ENCODE data around the gene ERVV-1. TPM values are rescaled to one million over a fixed set of nuclear protein-coding genes. Genes with fewer than 3 reads are reported as not detected.

Gene ERVV-1
- total and polyA plus RNA-seq, 4 donors, result 0.12 TPM; not detected in 3

DNA sequence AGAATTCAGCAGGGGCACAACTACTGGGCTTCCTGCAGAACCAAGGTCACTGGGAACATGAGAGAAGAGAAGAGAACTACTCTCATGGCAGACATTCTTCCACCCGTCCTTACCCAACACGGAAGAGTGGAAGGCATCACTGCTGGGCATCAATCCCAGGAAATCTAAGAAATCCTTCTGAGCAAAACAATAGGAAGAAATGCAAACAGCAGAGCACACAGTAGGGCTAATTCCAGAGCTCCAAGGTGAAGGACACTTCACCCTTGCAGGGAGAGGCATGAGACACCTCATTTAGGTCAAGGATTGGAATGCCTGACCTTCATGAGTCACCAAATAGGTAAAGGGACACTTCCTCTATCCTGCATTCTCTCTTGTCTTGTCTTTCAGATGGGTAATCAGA is 33.7 kb downstream of the ERVV-1 start:
- Histone ChIP-seq H3K4me3 (ENCODE audit: low read depth, low read length) (no peak overlapping the region), H3K27ac (ENCODE audit: low read depth, low read length) (no peak overlapping the region), H3K36me3 (ENCODE audit: control insufficient read depth, insufficient read depth, low read length) (no peaks in the 10 kb centered on the region), H3K9me3 (ENCODE audit: control insufficient read depth, insufficient read depth, low read length) (no peaks in the 10 kb centered on the region), H3K4me1 (ENCODE audit: control insufficient read depth, insufficient read depth, low read length) (no peaks in the 10 kb centered on the region), H3K27me3 (ENCODE audit: control insufficient read depth, insufficient read depth, low read length) (no peaks in the 10 kb centered on the region)
- WGBS (ENCODE audit: insufficient coverage), result no CpG with 5 or more reads among the region's 2 CpGs
- DNase-seq (ENCODE audit: low read depth in 4 of 6, low spot score in 6 of 6), result no peak

DNA sequence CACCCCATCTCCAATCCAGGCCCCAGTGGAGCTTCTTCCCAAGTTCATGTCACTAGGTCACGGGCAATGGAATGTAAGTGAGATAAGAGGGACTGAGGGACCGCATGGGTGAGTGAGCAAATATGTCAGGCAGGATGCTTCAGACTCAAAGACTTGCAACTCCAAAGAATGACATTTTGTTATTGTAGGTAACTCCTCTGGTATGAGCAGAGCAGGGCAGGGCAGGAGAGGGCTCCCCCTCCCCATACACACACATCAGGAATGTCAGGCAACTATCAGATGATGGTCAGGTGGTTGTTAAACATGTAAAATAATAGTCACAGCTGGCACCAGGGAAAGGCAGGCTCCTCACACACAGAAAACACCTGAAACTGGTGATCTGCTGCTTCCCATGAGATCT is 41.4 kb downstream of the ERVV-1 start:
- Histone ChIP-seq H3K27ac (ENCODE audit: low read depth, low read length) (no peak overlapping the region), H3K9me3 (ENCODE audit: control insufficient read depth, insufficient read depth, low read length) (no peaks in the 10 kb centered on the region), H3K4me1 (ENCODE audit: control insufficient read depth, insufficient read depth, low read length) (peaks cover 11% of the 10 kb centered on the region), H3K4me3 (ENCODE audit: low read depth, low read length) (no peak overlapping the region), H3K27me3 (ENCODE audit: control insufficient read depth, insufficient read depth, low read length) (peaks cover 13% of the 10 kb centered on the region), H3K36me3 (ENCODE audit: control insufficient read depth, insufficient read depth, low read length) (no peaks in the 10 kb centered on the region)
- DNase-seq (ENCODE audit: low read depth in 4 of 6, low spot score in 6 of 6), result no peak
- WGBS (ENCODE audit: insufficient coverage), result no CpG with 5 or more reads among the region's 2 CpGs

DNA sequence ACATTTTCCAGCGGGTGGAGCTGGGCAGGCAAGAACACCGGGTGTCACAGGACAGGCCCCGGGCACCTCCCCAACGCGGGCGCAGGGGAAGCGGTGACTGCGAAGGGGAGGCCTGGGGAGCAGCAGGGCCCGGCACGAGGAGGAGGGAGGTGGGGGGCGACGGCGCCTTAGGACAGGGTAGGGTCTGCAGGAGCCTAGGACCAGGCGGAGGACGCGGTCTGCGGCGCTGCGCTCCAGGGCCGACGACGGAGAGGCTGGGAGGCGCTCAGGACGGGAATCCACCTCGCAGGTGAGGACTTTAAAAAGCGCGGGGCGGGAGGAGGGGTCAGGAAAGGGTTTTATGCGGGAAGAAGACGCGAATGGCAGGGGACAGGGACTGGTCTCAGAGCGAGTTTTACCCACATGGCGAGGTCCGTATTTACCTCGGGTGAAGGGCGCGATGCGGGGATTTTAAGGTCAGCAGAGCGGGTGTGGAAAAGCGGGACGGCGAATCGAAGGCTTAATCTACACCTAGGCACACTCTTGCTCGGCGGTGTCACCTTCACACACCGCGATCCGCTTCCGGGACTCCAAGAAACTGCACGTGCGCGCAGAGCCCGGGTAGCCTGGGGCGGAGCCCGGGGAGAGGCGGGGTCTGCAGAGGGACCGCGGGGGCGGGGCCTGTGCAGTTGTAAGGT is 44.3 kb downstream of the ERVV-1 start:
- Histone ChIP-seq H3K4me3 (ENCODE audit: low read depth, low read length) (no peak overlapping the region), H3K36me3 (ENCODE audit: control insufficient read depth, insufficient read depth, low read length) (no peaks in the 10 kb centered on the region), H3K4me1 (ENCODE audit: control insufficient read depth, insufficient read depth, low read length) (peaks cover 11% of the 10 kb centered on the region), H3K27me3 (ENCODE audit: control insufficient read depth, insufficient read depth, low read length) (peaks cover 13% of the 10 kb centered on the region), H3K27ac (ENCODE audit: low read depth, low read length) (no peak overlapping the region), H3K9me3 (ENCODE audit: control insufficient read depth, insufficient read depth, low read length) (no peaks in the 10 kb centered on the region)
- DNase-seq (ENCODE audit: low read depth in 4 of 6, low spot score in 6 of 6), result peak in 4 of 6 donors; percentile 8 to 80 (median 34)
- WGBS (ENCODE audit: insufficient coverage), result under 1% methylated on average over 57 of the region's 59 CpGs

Other genes starting within 250 kb of the ERVV-1 start
- gene ZNF600, start 227.1 kb upstream of the ERVV-1 start, total RNA-seq, result 1 to 10 TPM; 2.1 to 5.7 TPM
- 1 to 10 TPM in 1 of 2 donors, under 1 TPM in 1; 0.92 to 2.4 TPM for gene ZNF600, start 227.1 kb upstream of the ERVV-1 start, polyA plus RNA-seq (ENCODE audit: insufficient read length in 2 of 2)
- 10 to 100 TPM; 24.6 to 27.5 TPM for gene ZNF28, start 192.3 kb upstream of the ERVV-1 start, total RNA-seq
- gene ZNF28, start 192.3 kb upstream of the ERVV-1 start, polyA plus RNA-seq (ENCODE audit: insufficient read length in 2 of 2), result 10 to 100 TPM; 10.0 to 12.4 TPM
- gene ZNF468, start 156.3 kb upstream of the ERVV-1 start, total RNA-seq, result 10 to 100 TPM; 25.6 to 33.6 TPM
- gene ZNF468, start 156.3 kb upstream of the ERVV-1 start, polyA plus RNA-seq (ENCODE audit: insufficient read length in 2 of 2), result 10 to 100 TPM; 17.5 to 17.7 TPM
- gene ZNF320, start 116.3 kb upstream of the ERVV-1 start, total RNA-seq, result 10 to 100 TPM; 21.2 to 28.8 TPM
- 10 to 100 TPM; 26.6 to 36.2 TPM for gene ZNF320, start 116.3 kb upstream of the ERVV-1 start, polyA plus RNA-seq (ENCODE audit: insufficient read length in 2 of 2)
- 1 to 10 TPM; 3.4 to 5.4 TPM for gene ZNF888, start 90.5 kb upstream of the ERVV-1 start, total RNA-seq
- gene ZNF888, start 90.5 kb upstream of the ERVV-1 start, polyA plus RNA-seq (ENCODE audit: insufficient read length in 2 of 2), result 1 to 10 TPM; 2.3 to 3.1 TPM
- gene ZNF816, start 51.0 kb upstream of the ERVV-1 start, total RNA-seq, result 10 to 100 TPM; 12.0 to 13.6 TPM
- gene ZNF816, start 51.0 kb upstream of the ERVV-1 start, polyA plus RNA-seq (ENCODE audit: insufficient read length in 2 of 2), result 1 to 10 TPM; 5.1 to 7.1 TPM
- under 1 TPM in 1 of 2 donors, not detected in 1; 0.06 TPM for gene ERVV-2, start 30.8 kb downstream of the ERVV-1 start, total RNA-seq
- not detected for gene ERVV-2, start 30.8 kb downstream of the ERVV-1 start, polyA plus RNA-seq (ENCODE audit: insufficient read length in 2 of 2)
- 10 to 100 TPM; 42.0 to 47.4 TPM for gene ZNF160, start 89.5 kb downstream of the ERVV-1 start, total RNA-seq
- 10 to 100 TPM; 22.4 to 28.6 TPM for gene ZNF160, start 89.5 kb downstream of the ERVV-1 start, polyA plus RNA-seq (ENCODE audit: insufficient read length in 2 of 2)
- gene ZNF415, start 119.0 kb downstream of the ERVV-1 start, total RNA-seq, result 10 to 100 TPM; 27.3 to 35.0 TPM
- gene ZNF415, start 119.0 kb downstream of the ERVV-1 start, polyA plus RNA-seq (ENCODE audit: insufficient read length in 2 of 2), result 10 to 100 TPM; 32.6 to 41.0 TPM
- 10 to 100 TPM; 18.2 to 21.3 TPM for gene ZNF347, start 145.1 kb downstream of the ERVV-1 start, total RNA-seq
- 10 to 100 TPM in 1 of 2 donors, 1 to 10 TPM in 1; 9.7 to 16.5 TPM for gene ZNF347, start 145.1 kb downstream of the ERVV-1 start, polyA plus RNA-seq (ENCODE audit: insufficient read length in 2 of 2)
- gene ZNF665, start 179.4 kb downstream of the ERVV-1 start, total RNA-seq, result 1 to 10 TPM; 5.4 to 8.5 TPM
- 1 to 10 TPM; 4.5 to 6.4 TPM for gene ZNF665, start 179.4 kb downstream of the ERVV-1 start, polyA plus RNA-seq (ENCODE audit: insufficient read length in 2 of 2)
- 10 to 100 TPM; 43.0 to 47.9 TPM for gene ZNF677, start 241.0 kb downstream of the ERVV-1 start, total RNA-seq
- 10 to 100 TPM; 39.2 to 42.6 TPM for gene ZNF677, start 241.0 kb downstream of the ERVV-1 start, polyA plus RNA-seq (ENCODE audit: insufficient read length in 2 of 2)
- gene VN1R2, start 244.4 kb downstream of the ERVV-1 start, total RNA-seq, result under 1 TPM in 1 of 2 donors, not detected in 1; 0.11 TPM
- under 1 TPM in 1 of 2 donors, not detected in 1; 0.12 TPM for gene VN1R2, start 244.4 kb downstream of the ERVV-1 start, polyA plus RNA-seq (ENCODE audit: insufficient read length in 2 of 2)